ENCODE results near the gene CDK9. TPM values are rescaled to one million over a fixed set of nuclear protein-coding genes. Genes with fewer than 3 reads are reported as not detected.

Gene CDK9
- total and polyA plus RNA-seq, 10 of the 15 experiments (the other 5 are each of a cell fraction or from before 2014, with no cell fraction given): 7.3 to 92.6 (median 51.6) TPM

DNA sequence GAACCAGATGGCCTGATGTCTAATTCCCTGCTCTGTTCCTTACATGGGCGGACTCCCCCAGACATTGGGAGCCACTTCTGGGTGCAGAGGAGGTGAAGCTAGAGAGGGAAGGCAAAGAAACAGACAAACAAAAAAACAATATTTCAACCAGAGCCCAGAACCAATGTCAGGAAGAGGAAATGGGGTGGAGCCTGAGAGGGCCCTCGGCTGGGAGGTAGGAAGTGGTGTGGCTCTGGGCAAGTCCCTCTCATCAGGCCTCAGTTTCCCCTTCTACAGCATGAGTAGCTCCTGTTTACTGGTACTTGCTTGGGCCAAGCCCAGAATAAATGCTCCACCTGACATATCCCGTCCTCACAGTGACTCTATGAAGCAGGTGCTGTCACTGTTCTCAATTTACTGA lies 18.4 kb upstream of the CDK9 start:
- WGBS (ENCODE audit: insufficient coverage, insufficient replicate concordance, low lambda C conversion rate, missing lambda C conversion rate): 63% methylated on average over 3 of the region's 3 CpGs
- ATAC-seq (no peak), DNase-seq (ENCODE audit: low read depth, low spot score) (no peak), FAIRE-seq (no peak)
- ChIA-PET SMC1A (ENCODE audit: uncharacterized antibody, unreplicated experiment) (interaction anchor here (1.2 to 2.0 kb wide), 4 partner anchors 8 to 149 kb away, joined by 4 to 9 read pairs (median 5); partner anchors contain the start of genes SH2D3C and ST6GALNAC4), POLR2A (interaction anchor here (1.0 to 1.4 kb wide), 3 partner anchors 9 to 138 kb away, joined by 3 to 8 read pairs (median 4); no protein-coding TSS in a partner anchor), CTCF (interaction anchor here (0.8 to 9.2 kb wide), 5 partner anchors 9 to 154 kb away, joined by 3 to 75 read pairs (median 4); partner anchors contain the start of genes CDK9 and TOR2A), RAD21 (ENCODE audit: unreplicated experiment) (interaction anchor here (0.7 to 7.6 kb wide), 6 partner anchors 11 to 154 kb away, joined by 3 to 61 read pairs (median 4); partner anchors contain the start of genes CDK9, PTRH1, SH2D3C and TOR2A)
- Histone ChIP-seq H2AFZ (ENCODE audit: control insufficient read depth, low read depth, low read length) (no peak overlapping the region), H3K79me2 (ENCODE audit: control insufficient read depth, insufficient read depth, low read length) (peaks cover 13% of the 10 kb centered on the region), H3K27me3 (replicated peaks in 1 of 2; ENCODE audit: control insufficient read depth in 2 of 2, insufficient read depth in 2 of 2, low read length in 1 of 2) (no peaks in the 10 kb centered on the region), H3K4me2 (ENCODE audit: control insufficient read depth, insufficient read depth) (no peak overlapping the region), H3K9me3 (replicated peaks; ENCODE audit: control insufficient read depth, insufficient read depth, low read length) (no peaks in the 10 kb centered on the region), H3K4me3 (no peak overlapping the region), H3K36me3 (ENCODE audit: control insufficient read depth in 2 of 2, insufficient read depth in 2 of 2, low read length in 1 of 2) (peaks cover 5 to 27% of the 10 kb centered on the region in 2 experiments), H3K4me1 (ENCODE audit: control insufficient read depth, insufficient read depth, low read length) (peaks cover 24% of the 10 kb centered on the region), H3K9ac (ENCODE audit: control insufficient read depth, insufficient read depth, low read length) (no peak overlapping the region), H3K27ac (ENCODE audit: control insufficient read depth, insufficient read depth) (no peak overlapping the region), H4K20me1 (ENCODE audit: control insufficient read depth, insufficient read depth) (peaks cover 5% of the 10 kb centered on the region; the same call in 1 of the 2 replicates)
- intact Hi-C loops (cut with micrococcal nuclease; ENCODE audit: unreplicated experiment) (no loop called here), in situ Hi-C loops (cut with MboI) (no loop called here)
- BruUV-seq (replicated peaks): no TSS peak
- no peak for TF ChIP-seq CHD4 (IDR thresholded peaks at IDR 0.05)
- TF ChIP-seq ESRRA (IDR thresholded peaks at IDR 0.05; ENCODE audit: low read length): no peak
- no peak for TF ChIP-seq SREBF1 (IDR thresholded peaks at IDR 0.05; ENCODE audit: low read length)
- no peak for TF ChIP-seq GATAD2B (conservative IDR thresholded peaks at IDR 0.05; ENCODE audit: low read depth)
- no peak for TF ChIP-seq HCFC1 (IDR thresholded peaks at IDR 0.05; ENCODE audit: low read length)
- TF ChIP-seq, protein P1, sequence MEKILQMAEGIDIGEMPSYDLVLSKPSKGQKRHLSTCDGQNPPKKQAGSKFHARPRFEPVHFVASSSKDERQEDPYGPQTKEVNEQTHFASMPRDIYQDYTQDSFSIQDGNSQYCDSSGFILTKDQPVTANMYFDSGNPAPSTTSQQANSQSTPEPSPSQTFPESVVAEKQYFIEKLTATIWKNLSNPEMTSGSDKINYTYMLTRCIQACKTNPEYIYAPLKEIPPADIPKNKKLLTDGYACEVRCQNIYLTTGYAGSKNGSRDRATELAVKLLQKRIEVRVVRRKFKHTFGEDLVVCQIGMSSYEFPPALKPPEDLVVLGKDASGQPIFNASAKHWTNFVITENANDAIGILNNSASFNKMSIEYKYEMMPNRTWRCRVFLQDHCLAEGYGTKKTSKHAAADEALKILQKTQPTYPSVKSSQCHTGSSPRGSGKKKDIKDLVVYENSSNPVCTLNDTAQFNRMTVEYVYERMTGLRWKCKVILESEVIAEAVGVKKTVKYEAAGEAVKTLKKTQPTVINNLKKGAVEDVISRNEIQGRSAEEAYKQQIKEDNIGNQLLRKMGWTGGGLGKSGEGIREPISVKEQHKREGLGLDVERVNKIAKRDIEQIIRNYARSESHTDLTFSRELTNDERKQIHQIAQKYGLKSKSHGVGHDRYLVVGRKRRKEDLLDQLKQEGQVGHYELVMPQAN (conservative IDR thresholded peaks at IDR 0.05): no peak
- no peak for TF ChIP-seq SMAD5 (IDR thresholded peaks at IDR 0.05; ENCODE audit: low read depth)
- TF ChIP-seq CEBPB (IDR thresholded peaks at IDR 0.05; ENCODE audit: borderline replicate concordance in 1 of 2, low read depth in 2 of 2, low read length in 2 of 2): no peak
- no peak for TF ChIP-seq PML (IDR thresholded peaks at IDR 0.05; ENCODE audit: low read length)
- TF ChIP-seq NFYB (IDR thresholded peaks at IDR 0.05; ENCODE audit: insufficient read depth, low read depth, low read length): no peak
- TF ChIP-seq, protein P2, sequence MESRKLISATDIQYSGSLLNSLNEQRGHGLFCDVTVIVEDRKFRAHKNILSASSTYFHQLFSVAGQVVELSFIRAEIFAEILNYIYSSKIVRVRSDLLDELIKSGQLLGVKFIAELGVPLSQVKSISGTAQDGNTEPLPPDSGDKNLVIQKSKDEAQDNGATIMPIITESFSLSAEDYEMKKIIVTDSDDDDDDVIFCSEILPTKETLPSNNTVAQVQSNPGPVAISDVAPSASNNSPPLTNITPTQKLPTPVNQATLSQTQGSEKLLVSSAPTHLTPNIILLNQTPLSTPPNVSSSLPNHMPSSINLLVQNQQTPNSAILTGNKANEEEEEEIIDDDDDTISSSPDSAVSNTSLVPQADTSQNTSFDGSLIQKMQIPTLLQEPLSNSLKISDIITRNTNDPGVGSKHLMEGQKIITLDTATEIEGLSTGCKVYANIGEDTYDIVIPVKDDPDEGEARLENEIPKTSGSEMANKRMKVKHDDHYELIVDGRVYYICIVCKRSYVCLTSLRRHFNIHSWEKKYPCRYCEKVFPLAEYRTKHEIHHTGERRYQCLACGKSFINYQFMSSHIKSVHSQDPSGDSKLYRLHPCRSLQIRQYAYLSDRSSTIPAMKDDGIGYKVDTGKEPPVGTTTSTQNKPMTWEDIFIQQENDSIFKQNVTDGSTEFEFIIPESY (IDR thresholded peaks at IDR 0.05): no peak
- TF ChIP-seq, protein P3, sequence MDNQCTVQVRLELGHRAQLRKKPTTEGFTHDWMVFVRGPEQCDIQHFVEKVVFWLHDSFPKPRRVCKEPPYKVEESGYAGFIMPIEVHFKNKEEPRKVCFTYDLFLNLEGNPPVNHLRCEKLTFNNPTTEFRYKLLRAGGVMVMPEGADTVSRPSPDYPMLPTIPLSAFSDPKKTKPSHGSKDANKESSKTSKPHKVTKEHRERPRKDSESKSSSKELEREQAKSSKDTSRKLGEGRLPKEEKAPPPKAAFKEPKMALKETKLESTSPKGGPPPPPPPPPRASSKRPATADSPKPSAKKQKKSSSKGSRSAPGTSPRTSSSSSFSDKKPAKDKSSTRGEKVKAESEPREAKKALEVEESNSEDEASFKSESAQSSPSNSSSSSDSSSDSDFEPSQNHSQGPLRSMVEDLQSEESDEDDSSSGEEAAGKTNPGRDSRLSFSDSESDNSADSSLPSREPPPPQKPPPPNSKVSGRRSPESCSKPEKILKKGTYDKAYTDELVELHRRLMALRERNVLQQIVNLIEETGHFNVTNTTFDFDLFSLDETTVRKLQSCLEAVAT (IDR thresholded peaks at IDR 0.05): no peak
- TF ChIP-seq RAD21 (IDR thresholded peaks at IDR 0.05; ENCODE audit: insufficient read depth, low read depth, low read length): no peak
- TF ChIP-seq CBFB (IDR thresholded peaks at IDR 0.05; ENCODE audit: low read depth): no peak
- TF ChIP-seq BRCA1 (IDR thresholded peaks at IDR 0.05; ENCODE audit: low read depth, low read length): no peak
- no peak for TF ChIP-seq TAF1 (IDR thresholded peaks at IDR 0.05; ENCODE audit: borderline replicate concordance, low read depth, low read length)
